HepG2 (cell line): ENCODE data around the gene DSCAML1. TPM values are rescaled to one million over a fixed set of nuclear protein-coding genes. Genes with fewer than 3 reads are reported as not detected.

Experiments
- ATAC-seq: fragments of 200-7000 bp; cut with Tn5 transposase; 3 replicates; pipeline ENCODE4 v1.9.1; 2020; ENCODE audit warnings: mild to moderate bottlenecking, moderate library complexity
- BruUV-seq: library from RNA; stranded (reverse); fragments of 400-500 nt; replicated peaks from 2 replicates; lab custom pipeline; 2021; lab: Mats Ljungman, UMichigan
- CTCF ChIA-PET: fragments of 300-600 bp; formaldehyde crosslinking; extraction: SDS; loops from one replicate; lab custom pipeline; 2021; ENCODE audit warnings: low total read pairs, inconsistent platforms, low intra/inter-chr PET ratio; lab: Yijun Ruan, JAX
- POLR2A ChIA-PET: fragments of 350-600 bp; sonication (Branson Sonifier 250); formaldehyde crosslinking; loops from one replicate; lab custom pipeline; 2020; ENCODE audit warnings: antibody characterized with exemption, inconsistent platforms; lab: Yijun Ruan, JAX
- DNase-seq: peaks from one replicate; pipeline ENCODE4 v3.0.0-alpha.2; 2015; ENCODE audit warnings: low spot score
- FAIRE-seq: peaks from 3 replicates; lab custom pipeline; 2011; peaks lifted over from hg19 to GRCh38; lab: Jason Lieb, UNC
- H2AFZ ChIP-seq: one replicate; pipeline ENCODE4 v1.6.1; 2011; ENCODE audit warnings: low read length, inconsistent platforms
- H3K27ac ChIP-seq: fragments of 300-600 bp; 3 replicates; pipeline ENCODE4 v1.8.0; 2011; ENCODE audit warnings: mixed run types, mild to moderate bottlenecking, mixed read lengths, low read length, inconsistent platforms; ENCODE audit not compliant: insufficient read depth; ENCODE audit errors: extremely low read length
- H3K27me3 ChIP-seq, 2 experiments: fragments of 200-600 bp in 1 of 2; 2 replicates in 1 of 2; 3 replicates in 1 of 2; pipeline versions ENCODE4 v1.6.0 to v1.8.0; 2011; ENCODE audit warnings: low read length in 2 of 2, mild to moderate bottlenecking in 2 of 2, moderate library complexity in 2 of 2, inconsistent platforms in 1 of 2; ENCODE audit not compliant: insufficient read depth in 2 of 2, control insufficient read depth in 1 of 2
- H3K36me3 ChIP-seq, 2 experiments: fragments of 200-600 bp in 1 of 2; replicated peaks in 1 of 2; 2 replicates in 1 of 2; 3 replicates in 1 of 2; pipeline versions ENCODE4 v1.5.1 to v1.8.0; 2011; ENCODE audit warnings: low read length in 2 of 2, inconsistent platforms in 1 of 2; ENCODE audit not compliant: insufficient read depth in 2 of 2, control insufficient read depth in 1 of 2
- H3K4me1 ChIP-seq: 2 replicates; pipeline ENCODE4 v1.5.1; 2012; ENCODE audit warnings: low read length, inconsistent platforms; ENCODE audit not compliant: insufficient read depth
- H3K4me2 ChIP-seq: 2 replicates; pipeline ENCODE4 v1.6.0; 2011; ENCODE audit warnings: low read depth, low read length, inconsistent platforms
- H3K4me3 ChIP-seq, 3 experiments: fragments of 200-600 bp in 1 of 3; sonication (generic), shearing (Covaris generic) in 1 of 3; replicated peaks in 1 of 3; 2 replicates each; pipeline ENCODE4 v1.5.1; 2011 to 2016; ENCODE audit warnings: low read length in 3 of 3, inconsistent platforms in 2 of 3, low read depth in 2 of 3, mild to moderate bottlenecking in 2 of 3, control low read depth in 1 of 3, mixed read lengths in 1 of 3; ENCODE audit not compliant: insufficient read depth in 1 of 3
- H3K79me2 ChIP-seq: one replicate; pipeline ENCODE4 v1.6.1; 2011; ENCODE audit warnings: low read length, inconsistent platforms; ENCODE audit not compliant: insufficient read depth
- H3K9ac ChIP-seq: 2 replicates; pipeline ENCODE4 v1.6.0; 2011; ENCODE audit warnings: mild to moderate bottlenecking, low read depth, low read length, inconsistent platforms; ENCODE audit not compliant: insufficient read depth
- H3K9me3 ChIP-seq: 2 replicates; pipeline ENCODE4 v1.5.1; 2012; ENCODE audit warnings: mild to moderate bottlenecking, low read length
- H4K20me1 ChIP-seq: 2 replicates; pipeline ENCODE4 v1.6.0; 2011; ENCODE audit warnings: inconsistent platforms, mild to moderate bottlenecking, low read length, moderate library complexity; ENCODE audit not compliant: insufficient read depth
- DNMT3B ChIP-seq: conservative IDR thresholded peaks from 2 replicates; pipeline ENCODE4 v1.6.1; 2016; ENCODE audit warnings: missing biosample characterization, control low read depth
- NCOA2 ChIP-seq: sonication (generic); formaldehyde crosslinking; IDR thresholded peaks from 2 replicates; pipeline ENCODE4 v1.8.0; 2022; ENCODE audit warnings: inconsistent platforms
- NRL ChIP-seq: sonication (generic); formaldehyde crosslinking; IDR thresholded peaks from 2 replicates; pipeline ENCODE4 v1.5.0; 2020; ENCODE audit warnings: missing genetic modification reagents, mild to moderate bottlenecking, moderate library complexity, borderline replicate concordance
- RFX5 ChIP-seq: IDR thresholded peaks from 2 replicates; pipeline ENCODE4 v1.6.1; 2011; ENCODE audit warnings: low read depth, low read length, improper control_type of control experiment
- SETDB1 ChIP-seq: sonication (generic); formaldehyde crosslinking; IDR thresholded peaks from 2 replicates; pipeline ENCODE4 v1.5.1; 2020; ENCODE audit warnings: missing genetic modification reagents, mild to moderate bottlenecking, borderline replicate concordance
- SP4 ChIP-seq: sonication (generic); formaldehyde crosslinking; IDR thresholded peaks from 2 replicates; pipeline ENCODE4 v1.8.1; 2023; ENCODE audit warnings: mild to moderate bottlenecking, missing genetic modification reagents
- TARDBP ChIP-seq: sonication (generic); formaldehyde crosslinking; IDR thresholded peaks from 2 replicates; pipeline ENCODE4 v1.8.0; 2022; ENCODE audit warnings: mild to moderate bottlenecking, missing genetic modification reagents
- TSC22D2 ChIP-seq: sonication (generic); formaldehyde crosslinking; IDR thresholded peaks from 2 replicates; pipeline ENCODE4 v1.5.1; 2020; ENCODE audit warnings: missing genetic modification reagents, mild to moderate bottlenecking, borderline replicate concordance
- ZNF282 ChIP-seq: fragments of 450-650 bp; IDR thresholded peaks from 2 replicates; pipeline ENCODE4 v1.6.1; 2018; ENCODE audit not compliant: partially characterized antibody
- ZNF761 ChIP-seq: sonication (generic); formaldehyde crosslinking; conservative IDR thresholded peaks from 2 replicates; pipeline ENCODE4 v1.4.0; 2020; ENCODE audit warnings: mild to moderate bottlenecking, missing genetic modification reagents
- WGBS: methylation state at CpG from one replicate; pipeline ENCODE4 v1.1.6; 2017; ENCODE audit warnings: low lambda C conversion rate; 5-methylcytosine and 5-hydroxymethylcytosine counted together
- in situ Hi-C: cut with HindIII; loops from 2 replicates; pipeline ENCODE4 v1.10.0; 2017; ENCODE audit warnings: low pct_unique_long_range_greater_than_20kb; ENCODE audit not compliant: extremely low pct_ligation_motif_present
- intact Hi-C: fragments of 100-400 bp; cut with micrococcal nuclease; formaldehyde crosslinking; loops from one replicate; pipeline ENCODE4 v1.10.0; 2022; ENCODE audit not compliant: unreplicated experiment
- polyA plus RNA-seq, 8 experiments: library from polyadenylated mRNA; depleted of rRNA in 3 of 8; stranded (reverse) in 7 of 8; unstranded in 1 of 8; fragments of >200 nt; fragmentation: Illumina TruSeq in 4 of 8; extraction: Trizol in 4 of 8; gene quantifications; 2 replicates each; pipeline versions ENCODE4 v1.2.1 to v1.2.3, GENCODE V29; 2011 to 2016; ENCODE audit warnings: low read depth in 4 of 8, missing spikeins in 1 of 8, mixed read lengths in 1 of 8; ENCODE audit not compliant: insufficient read depth in 1 of 8
- total RNA-seq, 5 experiments: library from RNA; depleted of rRNA; stranded (reverse); fragments of >200 nt; fragmentation: Illumina TruSeq; extraction: Trizol; gene quantifications; 2 replicates each; pipeline ENCODE4 v1.2.3, GENCODE V29; 2016; ENCODE audit warnings: low read depth in 1 of 5
- TF ChIP-seq, protein P1 (sequence below): sonication (generic); formaldehyde crosslinking; IDR thresholded peaks from 2 replicates; pipeline ENCODE4 v1.5.1; 2020; ENCODE audit warnings: missing genetic modification reagents, mild to moderate bottlenecking, borderline replicate concordance
- TF ChIP-seq, protein P2 (sequence below): sonication (generic); formaldehyde crosslinking; IDR thresholded peaks from 2 replicates; pipeline ENCODE4 v1.4.0; 2020; ENCODE audit warnings: missing genetic modification reagents, borderline replicate concordance
- TF ChIP-seq, protein P3 (sequence below): sonication (generic); formaldehyde crosslinking; IDR thresholded peaks from 2 replicates; pipeline ENCODE4 v1.9.0; 2021; ENCODE audit warnings: missing genetic modification reagents, borderline replicate concordance
- TF ChIP-seq, protein P4 (sequence below): sonication (generic); formaldehyde crosslinking; IDR thresholded peaks from 2 replicates; pipeline ENCODE4 v1.9.0; 2022; ENCODE audit warnings: low read depth, missing genetic modification reagents
- TF ChIP-seq, protein P5 (sequence below): sonication (generic); formaldehyde crosslinking; IDR thresholded peaks from 2 replicates; pipeline ENCODE4 v1.4.0; 2020; ENCODE audit warnings: mild to moderate bottlenecking, missing genetic modification reagents
- TF ChIP-seq, protein P6 (sequence below): sonication (generic); formaldehyde crosslinking; IDR thresholded peaks from 2 replicates; pipeline ENCODE4 v1.8.1; 2023; ENCODE audit warnings: mild to moderate bottlenecking, inconsistent platforms, moderate library complexity, missing genetic modification reagents, borderline replicate concordance

DSCAML1 gene
- total and polyA plus RNA-seq, 2 of the 13 experiments (the other 11 are each of a cell fraction or from before 2014, with no cell fraction given), result 0.29 to 0.40 TPM

DNA sequence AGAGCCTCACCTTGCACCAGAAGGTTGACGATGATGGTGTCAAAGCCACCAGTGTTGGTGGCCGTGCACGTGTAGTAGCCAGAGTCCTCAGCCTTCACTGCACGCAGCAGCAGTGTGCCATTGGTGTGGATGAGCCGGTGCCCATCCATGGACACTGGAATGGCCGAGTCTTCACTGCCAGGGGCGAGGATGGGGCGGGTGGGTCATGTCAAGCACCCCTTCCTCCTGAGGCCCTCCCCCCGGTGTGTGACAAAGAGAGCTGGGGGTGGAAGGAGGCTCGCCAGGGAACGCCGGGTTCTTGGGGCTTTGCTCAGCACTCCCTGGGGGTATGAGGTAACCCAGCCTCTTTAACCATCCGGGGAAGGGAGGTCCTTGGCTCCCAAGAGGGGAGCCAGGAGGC lies 357.8 kb downstream of the DSCAML1 start:
- in situ Hi-C loops, result loop anchor here (25.0 kb wide), 1 partner anchor 498 kb away; the partner anchor contains the start of gene TMPRSS13
- no peaks in the 10 kb centered on the region for H3K79me2 ChIP-seq
- TF ChIP-seq DNMT3B (CRISPR knock-in tag) (no peak), SETDB1 (CRISPR knock-in tag) (no peak), TSC22D2 (CRISPR knock-in tag) (no peak), ZNF761 (CRISPR knock-in tag) (no peak), RFX5 (no peak), NRL (no peak), SP4 (CRISPR knock-in tag) (no peak), NCOA2 (CRISPR knock-in tag) (no peak), ZNF282 (no peak), TARDBP (no peak)
- TF ChIP-seq, protein P1, sequence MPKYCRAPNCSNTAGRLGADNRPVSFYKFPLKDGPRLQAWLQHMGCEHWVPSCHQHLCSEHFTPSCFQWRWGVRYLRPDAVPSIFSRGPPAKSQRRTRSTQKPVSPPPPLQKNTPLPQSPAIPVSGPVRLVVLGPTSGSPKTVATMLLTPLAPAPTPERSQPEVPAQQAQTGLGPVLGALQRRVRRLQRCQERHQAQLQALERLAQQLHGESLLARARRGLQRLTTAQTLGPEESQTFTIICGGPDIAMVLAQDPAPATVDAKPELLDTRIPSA (CRISPR knock-in tag), result no peak
- TF ChIP-seq, protein P2, sequence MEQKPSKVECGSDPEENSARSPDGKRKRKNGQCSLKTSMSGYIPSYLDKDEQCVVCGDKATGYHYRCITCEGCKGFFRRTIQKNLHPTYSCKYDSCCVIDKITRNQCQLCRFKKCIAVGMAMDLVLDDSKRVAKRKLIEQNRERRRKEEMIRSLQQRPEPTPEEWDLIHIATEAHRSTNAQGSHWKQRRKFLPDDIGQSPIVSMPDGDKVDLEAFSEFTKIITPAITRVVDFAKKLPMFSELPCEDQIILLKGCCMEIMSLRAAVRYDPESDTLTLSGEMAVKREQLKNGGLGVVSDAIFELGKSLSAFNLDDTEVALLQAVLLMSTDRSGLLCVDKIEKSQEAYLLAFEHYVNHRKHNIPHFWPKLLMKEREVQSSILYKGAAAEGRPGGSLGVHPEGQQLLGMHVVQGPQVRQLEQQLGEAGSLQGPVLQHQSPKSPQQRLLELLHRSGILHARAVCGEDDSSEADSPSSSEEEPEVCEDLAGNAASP, result no peak
- TF ChIP-seq, protein P3, sequence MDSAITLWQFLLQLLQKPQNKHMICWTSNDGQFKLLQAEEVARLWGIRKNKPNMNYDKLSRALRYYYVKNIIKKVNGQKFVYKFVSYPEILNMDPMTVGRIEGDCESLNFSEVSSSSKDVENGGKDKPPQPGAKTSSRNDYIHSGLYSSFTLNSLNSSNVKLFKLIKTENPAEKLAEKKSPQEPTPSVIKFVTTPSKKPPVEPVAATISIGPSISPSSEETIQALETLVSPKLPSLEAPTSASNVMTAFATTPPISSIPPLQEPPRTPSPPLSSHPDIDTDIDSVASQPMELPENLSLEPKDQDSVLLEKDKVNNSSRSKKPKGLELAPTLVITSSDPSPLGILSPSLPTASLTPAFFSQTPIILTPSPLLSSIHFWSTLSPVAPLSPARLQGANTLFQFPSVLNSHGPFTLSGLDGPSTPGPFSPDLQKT (CRISPR knock-in tag), result no peak
- TF ChIP-seq, protein P4, sequence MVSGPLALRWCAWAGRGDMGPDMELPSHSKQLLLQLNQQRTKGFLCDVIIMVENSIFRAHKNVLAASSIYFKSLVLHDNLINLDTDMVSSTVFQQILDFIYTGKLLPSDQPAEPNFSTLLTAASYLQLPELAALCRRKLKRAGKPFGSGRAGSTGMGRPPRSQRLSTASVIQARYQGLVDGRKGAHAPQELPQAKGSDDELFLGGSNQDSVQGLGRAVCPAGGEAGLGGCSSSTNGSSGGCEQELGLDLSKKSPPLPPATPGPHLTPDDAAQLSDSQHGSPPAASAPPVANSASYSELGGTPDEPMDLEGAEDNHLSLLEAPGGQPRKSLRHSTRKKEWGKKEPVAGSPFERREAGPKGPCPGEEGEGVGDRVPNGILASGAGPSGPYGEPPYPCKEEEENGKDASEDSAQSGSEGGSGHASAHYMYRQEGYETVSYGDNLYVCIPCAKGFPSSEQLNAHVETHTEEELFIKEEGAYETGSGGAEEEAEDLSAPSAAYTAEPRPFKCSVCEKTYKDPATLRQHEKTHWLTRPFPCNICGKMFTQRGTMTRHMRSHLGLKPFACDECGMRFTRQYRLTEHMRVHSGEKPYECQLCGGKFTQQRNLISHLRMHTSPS (CRISPR knock-in tag), result no peak
- TF ChIP-seq, protein P5, sequence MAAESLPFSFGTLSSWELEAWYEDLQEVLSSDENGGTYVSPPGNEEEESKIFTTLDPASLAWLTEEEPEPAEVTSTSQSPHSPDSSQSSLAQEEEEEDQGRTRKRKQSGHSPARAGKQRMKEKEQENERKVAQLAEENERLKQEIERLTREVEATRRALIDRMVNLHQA (CRISPR knock-in tag), result no peak
- TF ChIP-seq, protein P6, sequence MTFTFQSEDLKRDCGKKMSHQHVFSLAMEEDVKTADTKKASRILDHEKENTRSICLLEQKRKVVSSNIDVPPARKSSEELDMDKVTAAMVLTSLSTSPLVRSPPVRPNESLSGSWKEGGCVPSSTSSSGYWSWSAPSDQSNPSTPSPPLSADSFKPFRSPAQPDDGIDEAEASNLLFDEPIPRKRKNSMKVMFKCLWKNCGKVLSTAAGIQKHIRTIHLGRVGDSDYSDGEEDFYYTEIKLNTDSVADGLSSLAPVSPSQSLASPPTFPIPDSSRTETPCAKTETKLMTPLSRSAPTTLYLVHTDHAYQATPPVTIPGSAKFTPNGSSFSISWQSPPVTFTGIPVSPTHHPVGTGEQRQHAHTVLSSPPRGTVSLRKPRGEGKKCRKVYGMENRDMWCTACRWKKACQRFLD (CRISPR knock-in tag), result no peak

More for the DNA sequence above, 357.8 kb downstream of the DSCAML1 start:
- H3K27ac ChIP-seq, result no peak overlapping the region
- ATAC-seq, result no peak
- H3K4me1 ChIP-seq, result no peaks in the 10 kb centered on the region
- no peak overlapping the region for H3K4me3 ChIP-seq
- POLR2A ChIA-PET, result no interaction called here
- H2AFZ ChIP-seq, result no peak overlapping the region
- peaks cover 0 to 23% of the 10 kb centered on the region in 2 experiments; a peak in 3 of 5 replicates for H3K27me3 ChIP-seq
- H3K36me3 ChIP-seq, result no peaks in the 10 kb centered on the region
- CTCF ChIA-PET, result no interaction called here
- 35% methylated on average over 5 of the region's 13 CpGs for WGBS
- FAIRE-seq, result no peak
- no TSS peak for BruUV-seq
- H4K20me1 ChIP-seq, result 0 out of 2 replicates have a peak, but pooled peaks cover under 1% of the 10 kb centered on the region
- no peak overlapping the region for H3K9ac ChIP-seq
- intact Hi-C loops, result no loop called here
- no peak overlapping the region for H3K4me2 ChIP-seq
- DNase-seq, result no peak
- no peaks in the 10 kb centered on the region for H3K9me3 ChIP-seq
